Trophoblast cell (in vitro differentiated cells and primary cell): ENCODE data around the gene MMADHC.

Experiments
- DNase-seq, 2 donors: peaks; one replicate each; pipeline ENCODE4 v3.0.0-alpha.2; 2016
- H2AFZ ChIP-seq: 2 replicates; pipeline ENCODE4 v1.6.1; 2013; ENCODE audit warnings: low read length, moderate library complexity, mild to moderate bottlenecking; ENCODE audit not compliant: insufficient read depth, poor library complexity
- H2AK5ac ChIP-seq: 2 replicates; pipeline ENCODE4 v1.6.1; 2013; ENCODE audit warnings: mild to moderate bottlenecking, low read length
- H2BK120ac ChIP-seq: 2 replicates; pipeline ENCODE4 v1.6.1; 2013; ENCODE audit warnings: low read length, mild to moderate bottlenecking, moderate library complexity; ENCODE audit not compliant: insufficient read depth, poor library complexity
- H2BK12ac ChIP-seq: 2 replicates; pipeline ENCODE4 v1.6.1; 2013; ENCODE audit warnings: mild to moderate bottlenecking, low read length, moderate library complexity
- H2BK5ac ChIP-seq: 2 replicates; pipeline ENCODE4 v1.6.1; 2013; ENCODE audit warnings: low read length, low read depth, moderate library complexity, mild to moderate bottlenecking; ENCODE audit not compliant: poor library complexity
- H3K14ac ChIP-seq: 2 replicates; pipeline ENCODE4 v1.6.1; 2013; ENCODE audit warnings: mild to moderate bottlenecking, low read length
- H3K18ac ChIP-seq: 2 replicates; pipeline ENCODE4 v1.6.1; 2013; ENCODE audit warnings: mild to moderate bottlenecking, low read length
- H3K23ac ChIP-seq: 2 replicates; pipeline ENCODE4 v1.6.1; 2013; ENCODE audit warnings: low read length
- H3K27ac ChIP-seq: 2 replicates; pipeline ENCODE4 v1.5.1; 2013; ENCODE audit warnings: low read depth, mild to moderate bottlenecking, inconsistent platforms, low read length, moderate library complexity
- H3K27me3 ChIP-seq: 2 replicates; pipeline ENCODE4 v1.6.1; 2013; ENCODE audit warnings: inconsistent platforms, mild to moderate bottlenecking, low read length, moderate library complexity; ENCODE audit not compliant: insufficient read depth
- H3K36me3 ChIP-seq, 2 experiments: 1 replicate in 1 of 2; 2 replicates in 1 of 2; pipeline ENCODE4 v1.6.1; 2013; ENCODE audit warnings: low read length in 2 of 2, mild to moderate bottlenecking in 2 of 2, moderate library complexity in 1 of 2; ENCODE audit not compliant: insufficient read depth in 2 of 2, control insufficient read depth in 1 of 2
- H3K4ac ChIP-seq: 2 replicates; pipeline ENCODE4 v1.6.1; 2013; ENCODE audit warnings: low read depth, mild to moderate bottlenecking, low read length, moderate library complexity
- H3K4me1 ChIP-seq, 2 experiments: 1 replicate in 1 of 2; 2 replicates in 1 of 2; pipeline ENCODE4 v1.6.1; 2013; ENCODE audit warnings: low read length in 2 of 2, mild to moderate bottlenecking in 2 of 2, moderate library complexity in 1 of 2; ENCODE audit not compliant: insufficient read depth in 2 of 2, control insufficient read depth in 1 of 2
- H3K4me2 ChIP-seq: 2 replicates; pipeline ENCODE4 v1.6.1; 2013; ENCODE audit warnings: inconsistent platforms, mild to moderate bottlenecking, low read length, moderate library complexity
- H3K4me3 ChIP-seq: 2 replicates; pipeline ENCODE4 v1.5.1; 2013; ENCODE audit warnings: mild to moderate bottlenecking, low read depth, low read length, inconsistent platforms
- H3K79me1 ChIP-seq: one replicate; pipeline ENCODE4 v1.6.1; 2013; ENCODE audit warnings: low read length
- H3K79me2 ChIP-seq: 2 replicates; pipeline ENCODE4 v1.6.1; 2013; ENCODE audit warnings: low read length, mild to moderate bottlenecking; ENCODE audit not compliant: control insufficient read depth, insufficient read depth, poor library complexity
- H3K9ac ChIP-seq: 2 replicates; pipeline ENCODE4 v1.6.1; 2013; ENCODE audit warnings: mild to moderate bottlenecking, low read length
- H3K9me3 ChIP-seq: 2 replicates; pipeline ENCODE4 v1.6.1; 2013; ENCODE audit warnings: low read depth, mild to moderate bottlenecking, control low read depth, inconsistent platforms, low read length; ENCODE audit not compliant: insufficient read depth
- H4K12ac ChIP-seq: 2 replicates; pipeline ENCODE4 v1.6.1; 2013; ENCODE audit warnings: low read depth, mild to moderate bottlenecking, low read length, moderate library complexity
- H4K8ac ChIP-seq: 2 replicates; pipeline ENCODE4 v1.6.1; 2013; ENCODE audit warnings: low read depth, mild to moderate bottlenecking, low read length, moderate library complexity
- H4K91ac ChIP-seq: one replicate; pipeline ENCODE4 v1.6.1; 2013; ENCODE audit warnings: low read depth, mild to moderate bottlenecking, low read length, moderate library complexity
- WGBS: extraction: QIAGEN DNeasy Blood & Tissue Kit; methylation state at CpG from one replicate; pipeline ENCODE4 v1.1.7; 2013; ENCODE audit warnings: missing lambda C conversion rate; ENCODE audit not compliant: insufficient read length, insufficient coverage; ENCODE audit errors: extremely low coverage; 5-methylcytosine and 5-hydroxymethylcytosine counted together

The MMADHC gene

DNA sequence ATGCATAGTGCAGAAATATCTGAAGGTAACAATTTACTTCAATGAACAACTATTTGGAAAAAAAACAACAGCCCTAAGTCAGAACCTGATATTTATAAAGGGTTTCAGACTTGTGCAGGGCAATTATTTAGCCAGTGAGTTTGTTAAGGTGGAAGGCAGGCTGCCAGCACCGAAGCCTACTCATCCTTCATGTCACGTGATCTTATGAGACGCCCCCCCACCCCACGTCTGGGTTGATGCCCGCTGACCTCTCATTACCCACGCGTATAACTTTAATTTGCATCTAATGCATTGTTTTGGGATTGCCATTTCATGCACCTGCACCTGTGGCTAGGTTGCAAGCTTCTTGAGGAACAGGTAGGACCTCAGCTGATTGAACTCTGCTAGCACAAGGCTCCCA is 52.9 kb downstream of the MMADHC start:
- no peak overlapping the region for H3K18ac ChIP-seq
- H3K4me3 ChIP-seq, result no peak overlapping the region
- no peak overlapping the region for H4K91ac ChIP-seq
- H4K8ac ChIP-seq, result no peak overlapping the region
- no peak overlapping the region for H3K23ac ChIP-seq
- H3K27me3 ChIP-seq, result no peaks in the 10 kb centered on the region
- no peaks in the 10 kb centered on the region for H3K79me1 ChIP-seq
- no peak overlapping the region for H3K4me2 ChIP-seq
- no peak overlapping the region for H3K14ac ChIP-seq
- H2BK120ac ChIP-seq, result no peak overlapping the region
- H3K4ac ChIP-seq, result no peak overlapping the region
- H3K9ac ChIP-seq, result no peak overlapping the region
- no peak overlapping the region for H2AFZ ChIP-seq
- no peaks in the 10 kb centered on the region for H3K79me2 ChIP-seq
- no peak overlapping the region for H2AK5ac ChIP-seq
- WGBS, result no CpG with 5 or more reads among the region's 7 CpGs
- no peak overlapping the region for H2BK12ac ChIP-seq
- H2BK5ac ChIP-seq, result no peak overlapping the region
- H4K12ac ChIP-seq, result no peak overlapping the region
- H3K27ac ChIP-seq, result no peak overlapping the region
- no peak for DNase-seq
- H3K36me3 ChIP-seq, result no peaks in the 10 kb centered on the region
- H3K9me3 ChIP-seq, result no peaks in the 10 kb centered on the region
- H3K4me1 ChIP-seq, result no peaks in the 10 kb centered on the region

- Histone ChIP-seq H2AK5ac (no peak overlapping the region), H4K12ac (no peak overlapping the region), H3K9me3 (no peaks in the 10 kb centered on the region), H3K14ac (no peak overlapping the region), H3K79me2 (no peaks in the 10 kb centered on the region), H3K79me1 (peaks cover 3% of the 10 kb centered on the region), H2BK5ac (no peak overlapping the region), H2BK12ac (no peak overlapping the region), H3K27me3 (no peaks in the 10 kb centered on the region), H3K9ac (no peak overlapping the region), H3K36me3 (no peaks in the 10 kb centered on the region), H4K91ac (no peak overlapping the region), H3K18ac (no peak overlapping the region), H3K4me3 (no peak overlapping the region), H4K8ac (no peak overlapping the region), H3K27ac (no peak overlapping the region), H3K4me2 (no peak overlapping the region), H2BK120ac (no peak overlapping the region), H3K4ac (no peak overlapping the region), H3K23ac (no peak overlapping the region), H3K4me1 (peaks cover 0 to 5% of the 10 kb centered on the region in 2 experiments), H2AFZ (no peak overlapping the region)
- no peak for DNase-seq
- WGBS, result no CpG with 5 or more reads among the region's 3 CpGs
Measured at GRCh38 chr2:149528983-149529382, 58.6 kb downstream of the MMADHC start.

DNA sequence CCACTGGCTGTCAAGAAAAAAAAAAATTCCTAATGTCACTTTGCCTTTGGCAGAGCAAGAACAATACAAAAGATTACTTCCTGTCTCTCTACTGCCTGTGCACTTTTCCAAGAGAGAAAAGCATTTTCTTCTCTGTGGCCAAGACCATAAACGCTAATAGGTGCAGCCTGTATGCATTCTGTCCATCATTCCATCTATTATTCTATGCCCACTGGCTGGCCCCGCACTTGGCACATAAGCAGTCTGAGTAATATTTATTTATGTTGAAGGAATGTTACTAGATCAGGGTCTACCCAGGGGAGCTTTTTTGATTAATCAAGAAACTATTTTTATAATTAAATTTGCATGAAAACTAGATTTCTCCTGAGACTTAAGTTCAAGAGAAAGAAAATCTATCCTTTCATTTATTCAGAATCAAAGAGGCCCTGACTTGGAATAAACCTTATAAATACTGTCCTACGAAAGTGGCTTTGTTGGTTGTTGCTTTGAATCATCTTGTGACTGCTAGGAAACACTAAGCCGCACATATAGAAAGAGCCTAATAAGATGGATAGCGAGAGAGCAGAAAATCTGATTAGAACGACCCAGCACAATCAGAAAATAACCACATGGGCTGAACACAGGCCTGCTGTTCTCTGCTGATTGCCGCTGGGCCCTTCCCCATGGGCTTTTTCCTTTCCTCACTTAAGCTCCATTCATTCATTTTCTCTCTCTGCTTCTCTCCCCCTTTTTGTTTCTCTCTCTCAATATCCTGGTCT is 59.4 kb downstream of the MMADHC start:
- no peak overlapping the region for H2BK5ac ChIP-seq
- no peak overlapping the region for H2AFZ ChIP-seq
- no peak for DNase-seq
- H3K4ac ChIP-seq, result no peak overlapping the region
- no peak overlapping the region for H3K4me3 ChIP-seq
- no peak overlapping the region for H2BK120ac ChIP-seq
- no peak overlapping the region for H3K27ac ChIP-seq
- H4K91ac ChIP-seq, result no peak overlapping the region
- H3K79me2 ChIP-seq, result no peaks in the 10 kb centered on the region
- no peak overlapping the region for H2BK12ac ChIP-seq
- no peak overlapping the region for H3K23ac ChIP-seq
- H3K4me2 ChIP-seq, result no peak overlapping the region
- H3K79me1 ChIP-seq, result peaks cover 3% of the 10 kb centered on the region
- H3K14ac ChIP-seq, result no peak overlapping the region
- no peak overlapping the region for H3K18ac ChIP-seq
- H3K9ac ChIP-seq, result no peak overlapping the region
- no peaks in the 10 kb centered on the region for H3K27me3 ChIP-seq
- H2AK5ac ChIP-seq, result no peak overlapping the region
- WGBS, result no CpG with 5 or more reads among the region's 7 CpGs
- no peak overlapping the region for H4K8ac ChIP-seq
- H3K36me3 ChIP-seq, result no peaks in the 10 kb centered on the region
- no peaks in the 10 kb centered on the region for H3K9me3 ChIP-seq
- H3K4me1 ChIP-seq, result peaks cover 0 to 5% of the 10 kb centered on the region in 2 experiments
- no peak overlapping the region for H4K12ac ChIP-seq

DNA sequence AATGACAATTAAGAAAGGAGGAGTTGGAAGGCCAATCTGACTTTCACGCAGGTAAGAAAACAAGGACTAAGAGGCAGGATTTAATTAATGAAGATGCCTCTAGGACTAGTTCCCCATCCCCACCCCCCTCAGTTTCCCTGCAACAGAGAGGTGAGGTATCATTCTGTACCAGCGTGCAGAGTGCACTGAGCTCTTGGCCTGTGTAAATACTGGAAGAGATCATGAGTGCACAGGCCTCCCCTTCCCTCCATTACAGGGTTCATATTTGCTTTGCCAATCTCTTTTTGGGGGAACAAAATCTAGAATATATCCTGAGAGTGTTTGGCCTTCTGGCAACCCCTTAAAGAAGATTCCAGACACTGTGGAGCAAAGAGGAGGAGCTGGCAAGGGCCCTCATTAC is 60.9 kb downstream of the MMADHC start:
- Histone ChIP-seq H3K4me1 (peaks cover 0 to 5% of the 10 kb centered on the region in 2 experiments), H3K79me1 (peaks cover 3% of the 10 kb centered on the region), H3K4me3 (no peak overlapping the region), H3K9me3 (no peaks in the 10 kb centered on the region), H2AK5ac (no peak overlapping the region), H3K4ac (no peak overlapping the region), H3K14ac (no peak overlapping the region), H2BK12ac (no peak overlapping the region), H2BK5ac (no peak overlapping the region), H2BK120ac (no peak overlapping the region), H3K27me3 (no peaks in the 10 kb centered on the region), H4K91ac (no peak overlapping the region), H3K18ac (no peak overlapping the region), H2AFZ (no peak overlapping the region), H3K23ac (no peak overlapping the region), H3K4me2 (no peak overlapping the region), H3K36me3 (no peaks in the 10 kb centered on the region), H4K8ac (no peak overlapping the region), H3K27ac (no peak overlapping the region), H4K12ac (no peak overlapping the region), H3K79me2 (no peaks in the 10 kb centered on the region), H3K9ac (no peak overlapping the region)
- WGBS, result no CpG with 5 or more reads among the region's 2 CpGs
- DNase-seq, result no peak
